GM23338 (cell line): ENCODE data around the gene ZFHX3. TPM values are rescaled to one million over a fixed set of nuclear protein-coding genes. Genes with fewer than 3 reads are reported as not detected.

ENCODE experiments used
- ATAC-seq: fragments of 200-7000 bp; cut with Tn5 transposase; 3 replicates; pipeline ENCODE4 v1.9.1; 2020
- DNase-seq: peaks from one replicate; pipeline ENCODE4 v3.0.0-alpha.2; 2015; ENCODE audit warnings: low spot score
- H2AFZ ChIP-seq: fragments of 200-600 bp; sonication (generic); 2 replicates; pipeline ENCODE4 v1.8.0; 2016; ENCODE audit warnings: antibody characterized with exemption, mild to moderate bottlenecking, moderate library complexity
- H3F3A ChIP-seq: fragments of 200-600 bp; sonication (generic); replicated peaks from 2 replicates; pipeline ENCODE4 v1.8.0; 2017; ENCODE audit warnings: antibody characterized with exemption, mixed run types, low read depth
- H3K27ac ChIP-seq: fragments of 200-600 bp; sonication (generic); 2 replicates; pipeline ENCODE4 v1.6.1; 2016; ENCODE audit warnings: low read depth
- H3K27me3 ChIP-seq: fragments of 200-600 bp; sonication (generic); 2 replicates; pipeline ENCODE4 v1.8.0; 2016; ENCODE audit warnings: mild to moderate bottlenecking, mixed run types, moderate library complexity; ENCODE audit not compliant: insufficient read depth
- H3K36me3 ChIP-seq: fragments of 200-600 bp; sonication (generic); 2 replicates; pipeline ENCODE4 v1.8.0; 2016; ENCODE audit warnings: mild to moderate bottlenecking; ENCODE audit not compliant: insufficient read depth
- H3K4me1 ChIP-seq: fragments of 200-600 bp; sonication (generic); 2 replicates; pipeline ENCODE4 v1.8.0; 2016; ENCODE audit warnings: mild to moderate bottlenecking, moderate library complexity; ENCODE audit not compliant: insufficient read depth
- H3K4me2 ChIP-seq: fragments of 200-600 bp; sonication (generic); 2 replicates; pipeline ENCODE4 v1.7.1; 2017; ENCODE audit warnings: mixed run types
- H3K4me3 ChIP-seq: fragments of 200-600 bp; sonication (generic); 2 replicates; pipeline ENCODE4 v1.6.1; 2016; ENCODE audit warnings: mixed run types
- H3K79me2 ChIP-seq: fragments of 200-600 bp; sonication (generic); replicated peaks from 2 replicates; pipeline ENCODE4 v1.8.0; 2017; ENCODE audit warnings: mild to moderate bottlenecking; ENCODE audit not compliant: insufficient read depth
- H3K9me2 ChIP-seq: fragments of 200-600 bp; sonication (generic); 2 replicates; pipeline ENCODE4 v1.8.0; 2017; ENCODE audit not compliant: insufficient read depth
- H4K20me1 ChIP-seq: fragments of 200-600 bp; sonication (generic); replicated peaks from 2 replicates; pipeline ENCODE4 v1.8.0; 2017; ENCODE audit warnings: mild to moderate bottlenecking; ENCODE audit not compliant: insufficient read depth
- H3K27ac Mint-ChIP-seq: 2 replicates; pipeline ENCODE4 v1.8.0; 2020; ENCODE audit warnings: inconsistent platforms, mild to moderate bottlenecking, moderate library complexity, mixed read lengths
- H3K27me3 Mint-ChIP-seq: 3 replicates; pipeline ENCODE4 v1.8.0; 2022; ENCODE audit warnings: low read depth, mild to moderate bottlenecking, moderate library complexity, mixed read lengths, inconsistent platforms; ENCODE audit not compliant: insufficient read depth, poor library complexity
- H3K36me3 Mint-ChIP-seq: 3 replicates; pipeline ENCODE4 v1.8.0; 2021; ENCODE audit warnings: low read depth, mild to moderate bottlenecking, inconsistent platforms, moderate library complexity, mixed read lengths
- H3K4me1 Mint-ChIP-seq: 3 replicates; pipeline ENCODE4 v1.8.0; 2020; ENCODE audit warnings: mild to moderate bottlenecking, inconsistent platforms, mixed read lengths
- H3K4me3 Mint-ChIP-seq: 3 replicates; pipeline ENCODE4 v1.8.0; 2021; ENCODE audit warnings: moderate library complexity, mild to moderate bottlenecking, inconsistent platforms, mixed read lengths
- H3K9me3 Mint-ChIP-seq: 3 replicates; pipeline ENCODE4 v1.8.0; 2020; ENCODE audit warnings: moderate library complexity, mild to moderate bottlenecking, inconsistent platforms, mixed read lengths
- CREB1 ChIP-seq: fragments of 250-450 bp; sonication (Bioruptor Pico); IDR thresholded peaks from 2 replicates; pipeline ENCODE4 v1.5.0; 2020; ENCODE audit warnings: low read depth, mild to moderate bottlenecking, moderate library complexity
- CTCF ChIP-seq, 2 experiments: fragments of 200-600 bp in 1 of 2; sonication (generic) in 1 of 2; conservative IDR thresholded peaks; 2 replicates each; pipeline versions ENCODE4 v1.5.1 to v1.6.1; 2016 to 2017; ENCODE audit warnings: antibody characterized with exemption in 2 of 2, low read depth in 2 of 2, mild to moderate bottlenecking in 2 of 2, moderate library complexity in 1 of 2
- ETS1 ChIP-seq: IDR thresholded peaks from 2 replicates; pipeline ENCODE4 v1.6.1; 2016; ENCODE audit warnings: antibody characterized with exemption
- EZH2phosphoT487 ChIP-seq: fragments of 200-600 bp; sonication (generic); IDR thresholded peaks from one replicate; pipeline ENCODE4 v1.8.1; 2018; ENCODE audit warnings: antibody characterized with exemption; ENCODE audit not compliant: unreplicated experiment
- NANOG ChIP-seq: IDR thresholded peaks from 2 replicates; pipeline ENCODE4 v1.6.1; 2016; ENCODE audit warnings: antibody characterized with exemption, borderline replicate concordance
- POLR2AphosphoS5 ChIP-seq: IDR thresholded peaks from 2 replicates; pipeline ENCODE4 v1.6.1; 2016; ENCODE audit warnings: antibody characterized with exemption, low read depth
- REST ChIP-seq: IDR thresholded peaks from one replicate; pipeline ENCODE4 v1.6.1; 2018; ENCODE audit warnings: antibody characterized with exemption; ENCODE audit not compliant: unreplicated experiment
- STAT1 ChIP-seq: IDR thresholded peaks from one replicate; pipeline ENCODE4 v1.6.1; 2016; ENCODE audit warnings: antibody characterized with exemption; ENCODE audit not compliant: unreplicated experiment
- ZNF114 ChIP-seq: fragments of 250-450 bp; sonication (Bioruptor Pico); IDR thresholded peaks from 2 replicates; pipeline ENCODE4 v1.5.0; 2020; ENCODE audit warnings: mild to moderate bottlenecking, moderate library complexity
- ZNF331 ChIP-seq: fragments of 250-450 bp; sonication (Bioruptor Pico); IDR thresholded peaks from 2 replicates; pipeline ENCODE4 v1.5.0; 2020; ENCODE audit warnings: low read depth, mild to moderate bottlenecking, moderate library complexity
- ZNF462 ChIP-seq: fragments of 250-450 bp; sonication (Bioruptor Pico); IDR thresholded peaks from 2 replicates; pipeline ENCODE4 v1.5.0; 2020; ENCODE audit warnings: mild to moderate bottlenecking, moderate library complexity
- polyA plus RNA-seq: library from polyadenylated mRNA; unstranded; fragments of >200 nt; fragmentation: Nextera tagmentation; extraction: Ambion mirVana; gene quantifications from 2 replicates; pipeline ENCODE4 v1.2.1, GENCODE V29; 2016
- total RNA-seq: library from RNA; depleted of rRNA; stranded (reverse); fragments of >200 nt; shearing (Covaris generic); gene quantifications from 2 replicates; pipeline ENCODE4 v1.2.3, GENCODE V29; 2014

ZFHX3 gene
- total and polyA plus RNA-seq, 2 experiments from 2014 or later = 1.0 to 1.5 TPM

- no peak overlapping the region for H3K27ac Mint-ChIP-seq
- H3K79me2 ChIP-seq = no peaks in the 10 kb centered on the region
- TF ChIP-seq NANOG (no peak), ZNF114 (no peak), POLR2AphosphoS5 (no peak), REST (no peak), CREB1 (CRISPR knock-in tag) (no peak), EZH2phosphoT487 (no peak), ETS1 (no peak), ZNF462 (CRISPR knock-in tag) (no peak), ZNF331 (CRISPR knock-in tag) (no peak), CTCF (conservative IDR thresholded peaks at IDR 0.05; ENCODE audit: low read depth in 2 of 2) (no peak), STAT1 (no peak)
- no peaks in the 10 kb centered on the region for H3K36me3 ChIP-seq
- H3K4me3 Mint-ChIP-seq = no peak overlapping the region
- no peak overlapping the region for H3K4me3 ChIP-seq
- H3K36me3 Mint-ChIP-seq = no peaks in the 10 kb centered on the region
- no peaks in the 10 kb centered on the region for H3K9me3 Mint-ChIP-seq
- peaks cover 11% of the 10 kb centered on the region for H3K4me1 ChIP-seq
- H3F3A ChIP-seq = no peaks in the 10 kb centered on the region
- no peaks in the 10 kb centered on the region for H3K27me3 ChIP-seq
- no peaks in the 10 kb centered on the region for H4K20me1 ChIP-seq
- peaks cover 4% of the 10 kb centered on the region for H3K27me3 Mint-ChIP-seq
- H3K4me2 ChIP-seq = no peak overlapping the region
- H3K9me2 ChIP-seq = no peaks in the 10 kb centered on the region
- ATAC-seq (no peak), DNase-seq (no peak)
- no peak overlapping the region for H2AFZ ChIP-seq
- H3K27ac ChIP-seq = no peak overlapping the region
- peaks cover 11% of the 10 kb centered on the region for H3K4me1 Mint-ChIP-seq
These were observed 238.5 kb downstream of the ZFHX3 start for GRCh38 chr16:72809446-72809845.
